ENCODE results near the gene PROCA1. TPM values are rescaled to one million over a fixed set of nuclear protein-coding genes. Genes with fewer than 3 reads are reported as not detected.

Gene PROCA1
- total RNA-seq, 1 donor from 2014 or later: 3.4 TPM

GRCh38 chr17:28719021-28719433 is 7.3 kb upstream of the PROCA1 start:
- peak overlapping the region; percentile 99 for H3K4me3 Mint-ChIP-seq (ENCODE audit: unreplicated experiment)
- no peak for DNase-seq (ENCODE audit: low read depth)
- Histone ChIP-seq H4K20me1 (ENCODE audit: insufficient read depth, low read length) (peaks cover 68% of the 10 kb centered on the region), H3K79me2 (ENCODE audit: insufficient read depth, low read length) (peaks cover 72% of the 10 kb centered on the region), H3K9me3 (ENCODE audit: insufficient read depth, low read depth, low read length) (no peaks in the 10 kb centered on the region), H3K4me2 (ENCODE audit: low read length) (peak overlapping the region; percentile 93), H3K4me3 (ENCODE audit: insufficient read depth, low read depth, low read length) (peak overlapping the region; percentile 84), H3K9ac (ENCODE audit: low read length) (peak overlapping the region; percentile 91), H3K27me3 (ENCODE audit: insufficient read depth, low read length) (no peaks in the 10 kb centered on the region), H3K36me3 (ENCODE audit: insufficient read depth, low read length) (peaks cover 36% of the 10 kb centered on the region), H3K27ac (ENCODE audit: low read depth, low read length) (peak overlapping the region; percentile 87), H3K4me1 (ENCODE audit: insufficient read depth, low read length) (peaks cover 49% of the 10 kb centered on the region), H2AFZ (ENCODE audit: low read depth, low read length) (peak overlapping the region; percentile 51)
- H3K36me3 Mint-ChIP-seq (ENCODE audit: low read depth, unreplicated experiment): peaks cover 25% of the 10 kb centered on the region
- no peak for TF ChIP-seq CTCF (IDR thresholded peaks at IDR 0.05; ENCODE audit: insufficient read depth, low read depth, low read length)
- TF ChIP-seq EZH2 (IDR thresholded peaks at IDR 0.05; ENCODE audit: insufficient read depth, low read length): no peak
- no peak for FAIRE-seq
- H3K9me3 Mint-ChIP-seq (ENCODE audit: unreplicated experiment): no peaks in the 10 kb centered on the region
- H3K27me3 Mint-ChIP-seq (ENCODE audit: low read depth, unreplicated experiment): no peaks in the 10 kb centered on the region
- peak overlapping the region; percentile 95 for H3K27ac Mint-ChIP-seq (ENCODE audit: unreplicated experiment)
- H3K4me1 Mint-ChIP-seq (ENCODE audit: low read depth, unreplicated experiment): peaks cover 33% of the 10 kb centered on the region

GRCh38 chr17:28718333-28719020 is 6.8 kb upstream of the PROCA1 start:
- Mint-ChIP-seq H3K9me3 (ENCODE audit: unreplicated experiment) (no peaks in the 10 kb centered on the region), H3K36me3 (ENCODE audit: low read depth, unreplicated experiment) (peaks cover 28% of the 10 kb centered on the region), H3K27ac (ENCODE audit: unreplicated experiment) (peak overlapping the region; percentile 95), H3K27me3 (ENCODE audit: low read depth, unreplicated experiment) (no peaks in the 10 kb centered on the region), H3K4me3 (ENCODE audit: unreplicated experiment) (peak overlapping the region; percentile 89), H3K4me1 (ENCODE audit: low read depth, unreplicated experiment) (peaks cover 29% of the 10 kb centered on the region)
- Histone ChIP-seq H3K9ac (ENCODE audit: low read length) (peak overlapping the region; percentile 92), H3K4me1 (ENCODE audit: insufficient read depth, low read length) (peaks cover 47% of the 10 kb centered on the region), H3K27me3 (ENCODE audit: insufficient read depth, low read length) (no peaks in the 10 kb centered on the region), H3K4me3 (ENCODE audit: insufficient read depth, low read depth, low read length) (peak overlapping the region; percentile 83), H4K20me1 (ENCODE audit: insufficient read depth, low read length) (peaks cover 65% of the 10 kb centered on the region), H3K36me3 (ENCODE audit: insufficient read depth, low read length) (peaks cover 35% of the 10 kb centered on the region), H3K4me2 (ENCODE audit: low read length) (peak overlapping the region; percentile 93), H3K79me2 (ENCODE audit: insufficient read depth, low read length) (peaks cover 72% of the 10 kb centered on the region), H2AFZ (ENCODE audit: low read depth, low read length) (peak overlapping the region; percentile 28), H3K27ac (ENCODE audit: low read depth, low read length) (peak overlapping the region; percentile 87), H3K9me3 (ENCODE audit: insufficient read depth, low read depth, low read length) (no peaks in the 10 kb centered on the region)
- DNase-seq (ENCODE audit: low read depth) (no peak), FAIRE-seq (no peak)
- TF ChIP-seq CTCF (IDR thresholded peaks at IDR 0.05; ENCODE audit: insufficient read depth, low read depth, low read length) (no peak), EZH2 (IDR thresholded peaks at IDR 0.05; ENCODE audit: insufficient read depth, low read length) (no peak)
